ENCODE measurements around the gene MTHFSD.

The MTHFSD gene

DNA sequence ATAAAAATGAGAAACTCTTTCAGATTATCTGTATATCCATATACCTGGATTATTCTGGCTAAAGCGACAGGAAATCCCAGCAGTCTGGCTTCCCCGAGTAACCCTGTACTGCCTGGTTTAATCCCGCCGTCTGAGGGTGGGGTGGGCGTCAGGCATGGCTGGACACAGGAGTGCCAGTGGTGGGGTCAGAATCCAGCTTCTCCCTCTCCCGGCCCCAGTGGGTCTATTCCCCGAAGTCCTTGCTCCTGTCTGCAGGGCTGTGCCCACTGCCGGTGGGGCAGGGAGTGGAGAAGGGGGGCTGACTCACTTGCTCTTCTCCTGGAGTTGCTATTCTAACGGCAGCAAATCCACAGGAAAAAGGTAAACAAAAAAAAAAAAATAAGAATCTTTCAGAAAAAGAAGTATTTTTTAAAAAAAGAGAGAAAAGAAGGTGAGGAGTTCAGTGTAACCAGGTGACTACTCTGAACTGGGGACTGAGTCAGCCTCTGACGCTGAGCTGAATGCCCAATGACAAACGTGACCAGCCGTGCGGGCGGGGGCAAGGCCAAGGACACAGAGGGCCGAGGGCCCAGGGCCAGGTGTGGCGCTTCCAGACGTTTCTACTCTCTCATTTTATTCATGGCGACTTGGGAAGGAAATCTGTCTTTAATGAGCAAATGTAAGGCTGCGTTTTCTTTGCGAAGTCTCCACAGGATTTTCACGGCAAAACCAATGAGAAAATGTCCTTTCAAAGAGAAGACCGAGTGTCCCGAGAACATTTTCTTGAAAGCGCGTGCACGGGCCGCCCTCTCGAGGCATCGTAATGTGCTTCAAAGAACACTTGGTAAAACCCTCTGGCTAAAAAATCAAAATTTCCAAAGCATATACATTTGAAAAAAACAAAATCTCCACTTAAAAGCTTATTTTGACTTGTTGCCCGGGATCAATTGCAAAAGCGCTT lies 24.5 kb downstream of the MTHFSD start:
- DNase-seq (ENCODE audit: low read depth in 2 of 2): no peak

DNA sequence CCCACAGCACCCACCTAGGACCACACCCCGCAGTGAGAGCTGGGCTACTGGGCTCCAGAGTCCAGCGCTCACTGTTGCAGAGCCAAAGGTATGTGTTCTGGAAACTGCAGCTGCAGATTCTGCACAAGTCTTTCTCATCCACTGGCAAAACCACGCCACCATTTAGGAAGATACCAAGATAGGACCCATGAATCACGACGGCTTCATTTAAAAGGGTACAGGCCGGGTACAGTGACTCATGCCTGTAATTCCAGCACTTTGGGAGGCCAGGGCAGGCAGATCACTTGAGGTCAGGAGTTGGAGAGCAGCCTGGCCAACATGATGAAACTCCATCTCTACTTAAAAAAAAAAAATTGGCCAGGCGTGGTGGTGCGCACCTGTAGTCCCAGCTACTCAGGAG lies 25.9 kb downstream of the MTHFSD start:
- no peak for DNase-seq (ENCODE audit: low read depth in 2 of 2)

DNA sequence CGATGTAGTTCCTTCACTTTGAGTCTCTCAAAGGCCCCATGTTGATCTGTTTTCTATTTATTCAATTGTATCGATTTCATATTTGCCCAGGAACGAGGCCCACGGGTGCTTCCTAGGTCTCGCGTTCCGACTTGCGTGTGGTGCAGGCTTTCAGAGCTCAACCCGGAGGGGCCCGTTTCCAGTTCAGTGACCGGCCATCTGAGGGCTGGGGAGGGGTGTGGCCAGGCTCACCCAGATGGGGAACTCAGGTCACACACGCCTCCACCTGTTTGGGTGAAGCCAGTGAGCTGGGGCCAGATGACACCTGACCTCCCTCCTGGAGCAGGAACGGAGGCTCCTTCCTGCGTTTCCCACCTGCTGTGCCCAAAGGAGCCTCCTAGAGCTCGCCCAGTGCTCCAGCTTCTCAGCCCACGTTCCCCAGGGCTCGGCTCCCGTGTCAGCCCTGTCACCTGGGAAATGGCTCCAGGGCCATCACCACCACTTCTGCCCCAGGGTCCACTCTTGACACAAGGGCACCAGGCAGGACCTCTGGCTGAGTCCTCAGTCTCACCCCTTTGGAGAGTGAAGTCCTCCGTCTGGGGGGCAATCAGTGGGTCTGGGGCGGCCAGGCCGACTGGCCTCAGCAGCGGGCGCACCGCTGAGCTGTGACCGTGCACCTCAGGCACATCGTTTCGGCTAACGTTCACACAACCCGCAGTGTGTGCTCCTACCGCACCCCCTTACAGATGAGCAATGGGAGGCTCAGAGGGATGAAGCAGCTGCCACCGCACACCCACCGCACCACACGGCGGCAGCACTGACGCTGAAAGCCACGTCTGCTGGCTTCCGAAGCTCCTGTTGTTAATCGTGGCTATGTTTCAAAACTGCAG lies 26.7 kb downstream of the MTHFSD start:
- DNase-seq (ENCODE audit: low read depth in 2 of 2): no peak

DNA sequence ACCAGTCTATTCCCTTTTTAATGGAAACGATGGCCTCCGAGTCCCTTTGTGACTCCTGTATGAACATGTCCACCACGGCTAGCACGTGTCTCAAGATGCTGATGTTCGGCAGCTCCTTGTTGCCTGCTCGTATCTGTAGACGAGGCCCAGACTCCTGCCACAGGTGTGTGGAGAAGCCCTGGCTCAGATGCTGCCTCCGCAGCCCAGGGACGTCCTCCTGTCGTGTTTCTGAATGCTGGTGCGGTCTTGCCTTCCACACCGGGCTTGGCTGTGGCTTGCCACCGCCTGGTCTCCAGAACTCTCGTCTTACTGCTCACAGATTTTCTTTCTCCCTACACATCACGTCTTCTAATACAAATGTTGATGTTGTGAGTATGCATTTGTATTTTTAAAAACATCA lies 27.7 kb downstream of the MTHFSD start:
- no peak for DNase-seq (ENCODE audit: low read depth in 2 of 2)

DNA sequence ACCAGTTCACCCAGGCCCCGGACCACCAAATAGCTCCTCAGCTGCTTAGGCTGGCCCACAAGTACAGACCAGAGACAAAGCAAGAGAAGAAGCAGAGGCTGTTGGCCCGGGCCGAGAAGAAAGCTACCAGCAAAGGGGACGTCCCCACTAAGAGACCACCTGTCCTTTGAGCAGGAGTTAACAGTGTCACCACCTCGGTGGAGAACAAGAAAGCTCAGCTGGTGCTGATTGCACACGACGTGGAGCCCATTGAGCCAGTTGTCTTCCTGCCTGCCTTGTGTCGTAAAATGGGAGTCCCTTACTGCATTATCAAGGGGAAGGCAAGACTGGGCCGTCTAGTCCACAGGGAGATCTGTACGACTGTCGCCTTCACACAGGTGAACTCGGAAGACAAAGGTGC lies 29.3 kb downstream of the MTHFSD start:
- no peak for DNase-seq (ENCODE audit: low read depth in 2 of 2)

DNA sequence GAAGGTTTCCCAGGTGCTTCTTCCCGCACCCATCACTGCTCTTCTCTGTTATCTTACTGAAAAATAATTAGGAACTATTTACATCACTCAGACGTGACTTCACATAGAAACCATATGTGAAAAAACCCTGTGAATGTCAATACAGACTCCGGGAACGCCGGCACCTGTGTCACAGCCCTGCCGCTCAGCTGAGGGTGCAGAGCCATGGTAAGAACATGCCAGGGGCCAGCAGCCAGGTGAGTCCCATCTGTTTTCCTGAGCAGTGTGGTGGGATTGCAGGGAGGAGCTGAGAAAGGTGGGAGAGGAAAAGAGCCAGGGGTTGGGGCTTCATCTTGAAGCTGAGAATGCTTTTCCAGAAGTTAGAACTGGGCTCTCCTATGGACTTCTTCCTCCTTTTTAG lies 31.0 kb downstream of the MTHFSD start:
- no peak for DNase-seq (ENCODE audit: low read depth in 2 of 2)

DNA sequence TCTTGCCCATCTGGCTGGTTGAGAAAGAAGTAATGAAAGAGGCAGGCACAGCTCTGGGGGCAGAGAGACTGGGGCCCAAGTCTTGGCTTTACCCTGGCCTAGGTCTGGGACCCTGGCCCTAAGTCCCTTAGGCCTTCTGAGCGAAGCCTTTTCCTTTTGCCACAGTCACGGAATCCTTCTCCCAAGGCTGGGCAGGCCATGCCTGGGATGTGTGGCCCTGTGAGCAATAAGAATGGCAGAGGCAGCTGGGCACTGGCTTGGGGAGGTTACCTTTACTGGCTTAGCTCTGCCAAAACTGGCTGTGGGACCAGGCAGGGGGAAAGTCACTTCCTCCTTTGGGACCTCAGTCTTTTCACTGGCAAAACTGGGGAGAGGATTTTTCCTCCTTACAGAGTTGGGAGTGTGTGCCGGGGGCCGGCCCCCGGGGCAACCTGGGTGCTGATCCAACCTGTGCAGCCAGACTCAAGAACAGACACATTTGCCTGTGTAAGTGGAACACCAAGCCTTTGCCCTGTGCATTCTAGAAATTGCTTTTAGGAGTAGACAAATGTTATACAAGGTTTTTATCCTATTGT lies 31.8 kb downstream of the MTHFSD start:
- no peak for DNase-seq (ENCODE audit: low read depth in 2 of 2)

DNA sequence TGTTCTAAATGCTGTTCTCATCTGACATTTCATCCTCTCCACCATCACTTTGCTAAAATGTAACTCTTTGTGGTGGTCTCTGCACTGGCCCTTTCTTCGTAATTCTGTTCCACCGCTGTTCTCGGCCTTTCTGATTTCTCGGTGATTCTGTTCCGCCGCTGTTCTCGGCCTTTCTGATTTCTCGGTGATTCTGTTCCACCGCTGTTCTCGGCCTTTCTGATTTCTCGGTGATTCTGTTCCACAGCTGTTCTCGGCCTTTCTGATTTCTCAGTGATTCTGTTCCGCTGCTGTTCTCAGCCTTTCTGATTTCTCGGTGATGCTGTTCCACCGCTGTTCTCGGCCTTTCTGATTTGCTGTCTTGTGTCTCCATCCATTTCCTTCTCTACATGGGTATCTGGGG lies 32.4 kb downstream of the MTHFSD start:
- DNase-seq (ENCODE audit: low read depth in 2 of 2): no peak

DNA sequence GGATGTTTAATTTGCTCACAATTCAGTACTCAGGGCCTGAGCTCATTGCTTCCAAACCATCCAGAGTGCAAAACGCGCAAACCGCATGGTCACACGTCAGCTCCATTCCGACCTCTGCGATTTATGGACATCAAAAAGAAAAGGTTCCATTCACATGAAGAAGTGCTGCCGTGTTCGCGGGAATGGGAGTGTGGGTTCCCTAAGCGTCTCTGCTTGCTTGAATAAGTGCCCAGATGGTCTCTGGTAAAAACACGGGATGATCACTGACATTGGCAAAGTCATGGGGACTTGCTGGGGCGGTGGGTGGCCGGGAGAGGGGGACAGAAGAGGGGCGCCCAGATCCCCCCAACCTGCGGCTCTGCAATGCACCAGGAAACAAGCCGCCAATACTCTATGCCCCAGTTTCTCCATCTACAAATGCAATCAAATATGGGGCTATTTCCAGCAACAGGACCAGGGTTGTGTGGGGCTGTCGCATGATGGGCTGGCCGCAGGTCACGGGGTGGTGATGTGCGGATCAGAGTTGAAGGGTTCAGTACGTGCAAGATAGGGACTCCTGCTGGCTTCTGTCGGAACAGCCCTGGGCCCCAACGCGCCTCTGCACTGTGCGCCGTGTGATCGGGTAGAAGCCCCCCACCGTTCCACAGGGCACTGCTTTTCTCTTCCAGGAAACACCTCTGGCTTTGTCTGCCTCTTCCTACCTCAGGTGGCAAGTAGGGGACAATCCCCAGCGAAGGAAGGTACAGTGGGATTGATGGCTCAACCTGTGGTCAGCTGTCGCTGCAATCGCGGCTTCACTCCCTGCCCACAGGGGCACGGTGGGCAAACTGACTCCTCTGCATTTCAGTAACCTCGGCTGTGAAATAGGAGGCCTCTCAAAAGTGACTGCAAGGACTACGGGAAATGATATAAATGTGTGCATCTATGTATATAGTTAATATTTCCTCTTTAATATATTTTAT lies 33.5 kb downstream of the MTHFSD start:
- DNase-seq (ENCODE audit: low read depth in 2 of 2): no peak

DNA sequence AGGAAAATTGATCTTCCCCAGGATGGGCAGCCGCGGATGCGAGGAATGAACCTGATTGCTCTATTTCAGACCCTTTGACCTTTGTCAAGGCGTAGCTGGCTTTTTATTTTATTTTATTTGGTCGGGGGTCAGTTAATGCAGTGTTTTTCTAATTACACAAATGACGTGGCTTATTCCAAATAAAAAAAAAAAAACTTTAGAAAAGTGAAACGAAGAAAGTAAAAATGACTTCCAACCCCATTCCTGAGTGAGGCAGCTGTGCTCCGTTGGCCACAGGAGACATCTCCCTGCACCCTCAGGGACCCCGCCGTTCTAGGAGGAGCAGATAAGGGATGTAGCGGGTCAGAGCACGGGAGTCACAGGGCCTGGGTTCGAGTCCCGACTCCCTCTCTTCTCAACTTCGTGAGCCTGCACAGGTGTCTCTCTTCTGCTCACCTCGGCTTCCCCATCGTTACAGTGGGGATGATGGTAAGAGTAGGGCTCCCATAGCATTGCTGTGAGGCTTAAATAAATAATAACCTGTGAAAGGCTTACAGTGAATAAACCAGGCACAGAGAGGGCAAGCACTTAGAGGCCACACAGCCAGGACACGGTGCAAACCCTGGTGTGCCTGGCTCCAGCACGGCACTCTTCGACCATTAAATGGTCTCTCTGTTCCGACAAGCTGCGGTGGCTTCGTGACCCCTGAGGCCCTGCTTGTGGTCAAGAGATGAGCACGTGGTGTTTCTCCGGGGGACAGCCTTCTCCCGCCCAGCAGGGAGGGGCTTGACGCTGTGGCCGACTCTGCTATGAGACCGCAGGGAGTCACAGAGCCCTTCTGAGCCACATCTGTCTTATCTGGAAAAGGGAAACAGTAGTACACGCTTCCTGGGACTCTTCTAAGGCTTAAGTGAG lies 34.5 kb downstream of the MTHFSD start:
- no peak for DNase-seq (ENCODE audit: low read depth in 2 of 2)

DNA sequence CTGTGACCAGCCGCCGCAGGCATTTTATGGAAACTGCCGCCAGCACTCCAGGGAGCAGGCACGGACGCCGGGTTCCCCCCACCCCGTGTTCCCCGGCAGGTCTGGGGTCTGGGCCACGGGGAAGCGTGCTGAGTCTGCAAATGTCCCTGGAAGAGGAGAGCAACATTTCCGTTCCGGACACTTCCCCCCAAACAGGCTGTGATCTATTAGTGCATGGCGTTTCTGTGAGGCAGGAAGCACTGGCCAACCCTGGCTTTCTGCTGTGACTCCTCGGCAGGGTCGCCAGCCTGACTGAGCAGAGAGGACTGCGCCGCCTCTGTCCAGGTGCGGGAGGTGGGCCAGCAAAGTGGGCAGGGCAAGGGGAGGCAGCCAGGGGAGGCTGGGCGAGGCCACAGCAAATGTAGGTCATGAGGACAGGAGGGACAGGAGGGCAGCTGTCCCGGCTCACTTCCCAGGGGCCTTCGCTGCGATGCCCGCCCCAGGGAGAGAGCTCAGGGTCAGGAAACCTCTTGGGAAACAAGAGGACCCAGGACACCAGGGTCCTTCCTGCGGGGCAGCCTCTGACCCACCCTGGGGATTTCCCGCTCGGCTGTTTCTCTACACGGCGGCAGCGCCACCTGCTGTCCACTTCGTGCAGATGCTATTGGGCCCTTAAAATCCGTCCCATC lies 35.3 kb downstream of the MTHFSD start:
- DNase-seq (ENCODE audit: low read depth in 2 of 2): peak; percentile 22 to 41

DNA sequence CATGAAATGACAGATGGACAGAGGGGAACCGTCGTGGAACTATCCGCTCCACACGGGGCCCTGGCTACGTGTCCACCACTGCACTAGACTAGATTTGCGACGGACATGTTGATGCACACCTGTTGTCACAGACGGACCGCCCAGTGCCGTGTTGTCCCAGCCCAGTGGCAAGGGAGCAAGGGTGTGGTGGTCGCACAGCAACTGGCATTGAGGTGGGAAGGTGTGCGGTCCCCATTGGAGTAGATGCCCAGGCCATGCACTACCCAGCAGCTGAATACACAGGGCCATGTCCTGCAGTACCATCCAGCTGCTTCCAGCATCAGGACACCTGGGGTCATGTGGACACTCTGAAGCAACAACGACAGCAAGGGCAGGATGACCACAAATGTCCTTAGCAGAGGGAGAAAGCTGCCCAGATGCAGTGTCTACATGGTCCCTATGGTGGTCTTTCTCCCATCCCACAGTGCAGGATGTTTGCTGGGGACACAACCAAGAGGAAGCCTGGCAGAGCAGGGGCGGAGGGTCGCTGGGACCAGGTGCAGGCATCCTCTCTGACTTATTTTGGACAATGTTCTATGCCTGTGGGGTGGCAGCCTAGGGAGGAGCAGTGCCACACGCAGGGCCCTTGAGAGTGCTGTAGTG lies 35.9 kb downstream of the MTHFSD start:
- no peak for DNase-seq (ENCODE audit: low read depth in 2 of 2)

DNA sequence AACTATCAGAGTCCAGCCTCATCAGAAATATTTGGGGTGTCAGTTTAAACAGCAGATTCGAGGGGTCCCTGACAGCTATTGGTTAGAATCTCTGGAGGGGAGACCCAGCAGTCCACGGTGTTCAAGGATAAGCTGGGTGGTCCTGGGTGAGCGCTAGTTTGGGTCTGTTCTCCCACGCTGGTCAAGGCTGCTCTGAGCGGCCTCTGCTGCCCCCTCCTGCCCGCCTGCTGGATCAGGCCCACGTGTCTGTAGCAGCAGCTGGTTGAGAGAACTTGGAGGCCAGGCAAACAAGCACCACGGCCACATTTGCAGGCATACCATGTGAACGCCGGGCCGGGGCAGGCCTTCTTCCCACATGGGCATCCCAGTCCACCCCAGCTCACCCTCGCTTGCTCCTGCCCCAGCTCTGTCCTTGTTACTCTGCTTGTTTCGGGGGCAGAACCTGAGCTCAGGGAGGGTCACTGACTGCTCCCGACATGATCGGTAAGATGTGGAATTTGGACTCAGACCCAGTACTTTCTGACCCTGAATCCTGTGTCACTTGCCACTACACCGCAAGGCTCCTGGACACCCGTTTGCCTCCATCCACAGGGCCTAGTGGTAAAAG lies 37.3 kb downstream of the MTHFSD start:
- DNase-seq (ENCODE audit: low read depth in 2 of 2): no peak

DNA sequence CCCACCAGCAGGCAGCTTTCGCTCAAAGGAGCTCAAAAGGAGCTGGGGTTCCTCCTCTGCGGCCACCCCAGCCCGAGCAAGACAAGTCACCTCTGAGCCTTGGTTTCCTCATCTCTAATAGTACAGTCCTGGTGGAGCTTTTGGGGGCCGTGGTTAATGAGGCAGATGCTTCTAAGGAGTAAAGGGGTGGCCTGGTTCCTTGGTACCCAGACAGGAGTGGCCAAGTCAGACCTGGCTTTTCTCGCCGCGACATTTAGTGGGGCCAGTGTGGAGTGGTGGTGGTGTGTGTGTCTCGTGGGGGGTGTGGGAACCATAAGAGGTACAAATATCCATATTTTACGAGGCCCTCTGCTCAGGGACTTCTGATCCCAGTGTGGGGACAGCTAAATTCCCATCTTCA lies 38.0 kb downstream of the MTHFSD start:
- DNase-seq (ENCODE audit: low read depth in 2 of 2): no peak

DNA sequence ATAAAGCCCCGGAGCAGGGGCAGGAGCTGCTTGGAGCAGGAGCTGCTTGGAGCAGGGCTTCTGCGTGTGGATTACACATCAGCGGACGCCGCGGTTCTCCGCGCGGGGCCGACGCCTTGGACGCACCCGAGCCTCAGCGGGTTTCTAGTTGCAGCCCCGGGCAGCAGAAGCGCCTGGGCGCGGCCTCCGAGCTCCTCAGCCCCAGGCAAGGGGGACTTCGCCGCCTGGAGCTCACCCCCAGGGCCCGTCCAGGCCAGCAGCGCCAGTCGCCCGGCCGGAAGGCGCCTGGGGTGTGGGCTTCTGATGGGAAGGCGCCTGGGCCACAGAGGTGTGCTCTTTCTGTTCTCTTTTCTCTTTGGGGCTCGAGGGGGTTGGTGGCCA lies 38.4 kb downstream of the MTHFSD start:
- no peak for DNase-seq (ENCODE audit: low read depth in 2 of 2)

DNA sequence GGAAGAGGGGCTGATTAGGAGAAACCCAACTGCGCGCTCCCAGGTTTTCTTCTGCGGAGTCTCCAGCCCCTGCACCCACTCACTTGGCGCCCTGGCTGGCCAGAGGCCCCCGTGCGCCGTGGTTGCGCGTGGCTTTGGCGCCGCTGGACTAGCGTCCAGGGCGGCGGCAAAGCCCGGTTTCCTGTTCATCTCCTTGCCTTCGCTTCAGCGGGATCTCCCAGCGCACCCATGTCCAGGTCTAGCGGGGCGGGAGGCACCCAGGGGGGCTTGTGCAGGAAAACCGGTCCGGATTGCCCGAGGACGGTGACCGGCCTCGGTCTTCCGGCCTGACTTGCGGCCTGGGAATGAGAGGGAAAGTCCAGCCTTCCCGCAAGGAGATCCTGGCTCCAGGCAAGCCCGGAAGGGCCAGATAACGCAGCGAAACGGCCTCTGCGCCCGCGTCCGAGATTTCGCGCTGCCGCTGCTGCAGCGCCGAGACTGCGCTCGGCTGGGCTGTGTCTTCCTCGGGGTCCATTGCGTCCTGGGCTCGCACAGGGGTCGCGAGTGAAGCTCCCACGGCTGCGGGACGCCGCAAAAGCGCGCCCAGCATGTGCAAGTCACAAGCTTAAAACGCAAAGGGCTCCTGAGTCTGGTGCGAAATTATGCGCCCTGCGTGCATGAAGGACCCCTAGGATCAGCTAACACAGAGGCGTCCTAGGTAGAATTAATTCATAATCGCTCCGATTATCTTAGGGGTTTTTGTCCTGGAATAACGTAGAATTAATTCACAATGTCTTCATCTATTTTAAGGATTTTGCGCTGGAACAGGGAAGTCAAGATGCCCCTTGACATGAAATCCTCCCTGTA lies 39.0 kb downstream of the MTHFSD start:
- no peak for DNase-seq (ENCODE audit: low read depth in 2 of 2)

DNA sequence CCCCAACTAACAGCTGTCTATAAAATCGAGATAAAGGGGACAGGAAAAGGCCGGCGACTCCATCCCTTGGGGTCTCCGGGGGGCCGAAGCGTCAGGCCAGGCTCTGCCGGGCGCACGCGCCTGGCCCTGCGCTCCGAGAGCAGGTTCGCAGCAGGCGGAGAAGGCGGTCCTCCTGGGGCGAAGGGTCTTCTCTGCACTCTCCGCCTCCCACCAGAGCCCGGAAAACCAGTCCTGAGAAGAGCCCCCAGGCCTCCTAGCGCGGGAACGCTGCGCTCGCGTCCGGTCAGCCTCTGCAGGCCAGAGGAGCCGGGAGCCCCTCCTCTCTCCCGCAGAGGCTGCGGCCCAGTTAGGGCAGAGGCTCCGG lies 39.6 kb downstream of the MTHFSD start:
- DNase-seq (ENCODE audit: low read depth in 2 of 2): no peak
